ENCODE data around the gene PHLDA3. TPM values are rescaled to one million over a fixed set of nuclear protein-coding genes. Genes with fewer than 3 reads are reported as not detected.

Gene PHLDA3
- total RNA-seq, 1 donor = 68.6 TPM

DNA sequence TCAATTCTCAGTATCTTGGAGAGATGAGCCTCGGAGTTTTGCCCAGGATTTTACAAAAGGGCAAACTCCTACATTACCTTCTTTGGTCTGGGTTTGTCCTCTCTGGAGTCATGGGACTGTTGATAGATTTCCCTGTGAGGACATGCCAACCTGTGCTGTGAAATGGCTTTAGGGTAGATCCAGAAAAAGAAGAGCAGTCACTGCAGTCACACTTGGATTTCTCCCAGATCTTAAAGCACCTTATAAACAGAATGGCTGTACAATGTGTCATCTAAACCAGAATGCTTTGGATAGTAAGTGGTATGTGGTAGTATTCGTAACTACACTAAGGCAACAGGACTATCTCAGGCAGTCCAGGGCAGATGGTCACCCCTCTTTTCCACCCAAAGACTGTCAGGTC, 39.8 kb upstream of the PHLDA3 start:
- no peak for DNase-seq (ENCODE audit: low read depth)
- no peak overlapping the region for H3K4me3 ChIP-seq (ENCODE audit: low read depth, low read length)
- TF ChIP-seq, protein P1, sequence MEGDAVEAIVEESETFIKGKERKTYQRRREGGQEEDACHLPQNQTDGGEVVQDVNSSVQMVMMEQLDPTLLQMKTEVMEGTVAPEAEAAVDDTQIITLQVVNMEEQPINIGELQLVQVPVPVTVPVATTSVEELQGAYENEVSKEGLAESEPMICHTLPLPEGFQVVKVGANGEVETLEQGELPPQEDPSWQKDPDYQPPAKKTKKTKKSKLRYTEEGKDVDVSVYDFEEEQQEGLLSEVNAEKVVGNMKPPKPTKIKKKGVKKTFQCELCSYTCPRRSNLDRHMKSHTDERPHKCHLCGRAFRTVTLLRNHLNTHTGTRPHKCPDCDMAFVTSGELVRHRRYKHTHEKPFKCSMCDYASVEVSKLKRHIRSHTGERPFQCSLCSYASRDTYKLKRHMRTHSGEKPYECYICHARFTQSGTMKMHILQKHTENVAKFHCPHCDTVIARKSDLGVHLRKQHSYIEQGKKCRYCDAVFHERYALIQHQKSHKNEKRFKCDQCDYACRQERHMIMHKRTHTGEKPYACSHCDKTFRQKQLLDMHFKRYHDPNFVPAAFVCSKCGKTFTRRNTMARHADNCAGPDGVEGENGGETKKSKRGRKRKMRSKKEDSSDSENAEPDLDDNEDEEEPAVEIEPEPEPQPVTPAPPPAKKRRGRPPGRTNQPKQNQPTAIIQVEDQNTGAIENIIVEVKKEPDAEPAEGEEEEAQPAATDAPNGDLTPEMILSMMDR (IDR thresholded peaks at IDR 0.05; ENCODE audit: insufficient read depth, low read length) = no peak

DNA sequence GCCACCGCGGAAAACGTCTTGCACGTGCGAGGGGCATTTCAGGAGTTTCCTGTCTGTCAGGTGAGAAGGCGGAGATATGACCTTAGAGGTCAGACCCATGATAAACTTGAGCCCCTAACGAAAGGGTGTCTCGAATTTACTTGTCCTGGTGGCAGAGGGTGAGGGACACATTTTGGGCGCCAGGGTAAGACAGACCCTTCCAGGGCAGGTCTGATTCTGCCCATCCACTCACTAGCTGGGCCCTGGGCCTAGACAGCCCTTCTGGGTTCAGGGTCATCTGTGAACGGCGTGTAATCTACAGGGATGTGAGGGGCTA, 38.3 kb upstream of the PHLDA3 start:
- TF ChIP-seq, protein P1 (IDR thresholded peaks at IDR 0.05; ENCODE audit: insufficient read depth, low read length) = no peak
- no peak for DNase-seq (ENCODE audit: low read depth)
- H3K4me3 ChIP-seq (ENCODE audit: low read depth, low read length) = peak overlapping the region; percentile 76

DNA sequence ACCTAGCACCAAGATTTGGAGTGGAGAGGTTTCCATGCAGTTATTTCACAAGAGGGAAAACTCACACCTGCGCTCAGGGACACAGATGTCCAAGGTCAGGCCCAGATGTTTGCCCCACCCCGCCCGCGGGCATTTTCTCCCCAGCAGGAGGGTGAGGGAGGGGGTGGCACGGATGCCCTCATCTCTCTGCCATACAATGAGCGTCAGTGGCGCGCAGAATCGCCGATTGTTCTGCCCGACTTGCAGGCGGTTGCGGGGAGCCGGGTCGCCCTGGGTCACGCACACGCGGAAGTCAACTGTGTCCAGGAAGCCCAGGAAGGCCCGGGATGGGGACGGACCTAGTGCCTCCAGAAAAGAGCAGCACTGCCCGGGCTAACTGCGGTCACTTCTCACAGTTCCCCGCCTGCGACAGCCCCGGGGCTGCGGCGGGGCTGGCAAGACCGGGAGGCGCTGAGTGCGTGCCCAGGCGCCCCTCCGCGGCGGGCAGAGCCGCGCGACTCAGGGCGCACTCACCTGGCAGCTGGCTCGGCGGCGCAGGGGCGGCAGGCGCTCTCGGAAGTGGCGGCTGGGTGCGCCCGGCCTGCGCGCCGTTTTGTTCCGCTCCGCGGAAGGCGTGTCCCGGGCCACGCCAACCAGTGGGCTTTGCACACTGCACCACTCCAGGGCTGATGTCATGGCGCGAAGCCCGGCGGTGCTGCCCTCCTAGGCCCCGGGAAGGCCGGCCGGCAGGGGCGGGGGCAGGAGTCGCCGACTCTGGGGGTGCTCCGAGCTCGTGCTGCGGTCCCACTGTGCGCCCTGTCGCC, 37.8 kb upstream of the PHLDA3 start, which contains the start of gene CSRP1:
CSRP1 (minus strand) TSS at position 567 of the 803 bp plus-strand sequence. CDS start 10,820 bp downstream, outside the sequence.
- DNase-seq (ENCODE audit: low read depth) = peak; percentile 74
- TF ChIP-seq, protein P1 (IDR thresholded peaks at IDR 0.05; ENCODE audit: insufficient read depth, low read length) = no peak
- H3K4me3 ChIP-seq (ENCODE audit: low read depth, low read length) = peak within 1 kb of the TSS; percentile 76

DNA sequence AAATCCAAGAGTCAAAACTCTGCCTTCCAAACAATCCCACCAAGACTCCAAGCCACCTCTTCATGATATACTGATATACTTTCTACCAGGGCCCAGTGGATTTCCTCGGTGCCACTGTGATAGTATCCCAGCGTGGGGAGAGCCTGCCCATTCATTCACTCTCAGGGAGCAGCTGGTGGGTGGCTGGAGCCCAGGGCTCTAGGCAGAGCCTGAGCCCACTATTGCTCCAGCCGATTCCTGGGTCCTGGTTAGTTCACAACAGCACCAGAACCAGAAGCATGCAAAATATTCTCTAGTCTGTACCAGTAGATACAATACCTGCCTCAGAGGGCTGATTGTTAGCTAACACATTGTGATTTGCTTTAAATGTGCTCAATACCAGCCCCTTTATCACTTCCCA, 37.1 kb upstream of the PHLDA3 start:
- DNase-seq (ENCODE audit: low read depth) = peak; percentile 17
- TF ChIP-seq, protein P1 (IDR thresholded peaks at IDR 0.05; ENCODE audit: insufficient read depth, low read length) = no peak
- peak overlapping the region; percentile 76 for H3K4me3 ChIP-seq (ENCODE audit: low read depth, low read length)

DNA sequence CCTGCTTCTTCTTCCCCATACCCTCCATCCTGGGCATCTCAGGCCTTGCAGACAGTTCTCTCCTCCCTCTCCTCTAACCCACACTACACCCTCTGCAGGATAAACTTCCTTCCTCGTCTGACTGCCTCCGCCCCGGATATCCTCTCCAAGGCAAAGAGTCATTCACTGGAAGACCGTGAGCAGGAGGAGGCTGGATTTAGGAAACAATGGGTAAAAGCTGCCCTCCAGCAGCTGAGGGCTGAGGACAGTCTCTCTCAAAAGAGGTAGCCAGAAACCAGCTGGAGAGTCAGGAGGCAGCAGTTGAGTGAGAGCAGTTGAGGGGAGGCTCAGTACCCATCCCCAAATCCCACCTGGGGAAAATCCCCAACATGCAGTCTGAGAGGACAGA, 36.5 kb upstream of the PHLDA3 start:
- H3K4me3 ChIP-seq (ENCODE audit: low read depth, low read length) = peak overlapping the region; percentile 76
- TF ChIP-seq, protein P1 (IDR thresholded peaks at IDR 0.05; ENCODE audit: insufficient read depth, low read length) = peak; percentile 18
- DNase-seq (ENCODE audit: low read depth) = peak; percentile 72

DNA sequence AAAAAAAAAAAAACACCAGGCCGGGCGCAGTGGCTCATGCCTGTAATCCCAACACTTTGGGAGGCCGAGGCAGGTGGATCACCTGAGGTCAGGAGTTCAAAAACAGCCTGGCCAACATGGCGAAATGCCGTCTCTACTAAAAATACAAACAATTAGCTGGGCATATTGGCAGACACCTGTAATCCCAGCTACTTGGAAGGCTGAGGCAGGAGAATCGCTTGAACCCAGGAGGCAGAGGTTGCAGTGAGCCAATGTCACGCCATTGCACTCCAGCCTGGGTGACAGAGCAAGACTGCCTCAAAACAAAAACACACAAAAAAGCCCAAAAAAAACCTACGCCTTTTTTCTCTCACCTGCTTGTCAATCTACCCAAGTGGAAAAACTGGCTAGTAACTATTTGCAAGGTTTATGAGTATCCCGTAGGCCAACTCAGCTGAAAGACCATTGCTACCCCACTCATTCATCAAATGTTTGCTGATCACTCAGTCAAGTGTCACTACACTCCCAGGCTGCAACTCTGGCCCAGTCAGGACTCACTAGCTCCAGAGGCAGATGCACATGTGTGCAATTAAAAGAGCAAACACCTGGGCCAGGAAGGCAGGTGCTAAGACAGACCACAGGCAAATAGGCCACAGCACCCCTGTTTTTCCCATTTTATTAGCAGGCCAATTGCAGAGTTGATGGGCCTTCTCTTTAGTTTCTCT, 36.0 kb upstream of the PHLDA3 start:
- TF ChIP-seq, protein P1 (IDR thresholded peaks at IDR 0.05; ENCODE audit: insufficient read depth, low read length) = no peak
- no peak for DNase-seq (ENCODE audit: low read depth)
- peak overlapping the region; percentile 76 for H3K4me3 ChIP-seq (ENCODE audit: low read depth, low read length)

Data from fibroblast of the aortic adventitia (primary cell).